ENCODE data around the gene CDC73. TPM values are rescaled to one million over a fixed set of nuclear protein-coding genes. Genes with fewer than 3 reads are reported as not detected.

The CDC73 gene
- total and polyA plus RNA-seq, 2 donors (not counting 3 experiments of a cell fraction or from before 2014, with no cell fraction given): 9.9 to 55.8 TPM

GRCh38 chr1:193264313-193265065, 142.7 kb downstream of the CDC73 start:
- dilution Hi-C loops (cut with MboI; ENCODE audit: extremely low pct_ligation_motif_present, low sequenced_read_pairs) (no loop called here), intact Hi-C loops (cut with micrococcal nuclease) (no loop called here)
- TF ChIP-seq EZH2 (IDR thresholded peaks at IDR 0.05; ENCODE audit: borderline replicate concordance, low read depth, low read length, severe bottlenecking) (no peak), FOS (IDR thresholded peaks at IDR 0.05; ENCODE audit: borderline replicate concordance, insufficient read depth, low read length) (no peak), CTCF (IDR thresholded peaks at IDR 0.05; ENCODE audit: extremely low read depth in 1 of 2, insufficient read depth in 1 of 2, low read depth in 1 of 2, low read length in 2 of 2) (no peak), JUN (IDR thresholded peaks at IDR 0.05; ENCODE audit: borderline replicate concordance, insufficient read depth, insufficient read length, low read depth) (no peak), POLR2A (IDR thresholded peaks at IDR 0.05; ENCODE audit: low read depth, low read length) (no peak), MYC (IDR thresholded peaks at IDR 0.05; ENCODE audit: low read depth, low read length) (no peak), MAX (IDR thresholded peaks at IDR 0.05; ENCODE audit: insufficient read depth, insufficient read length) (no peak), GATA2 (IDR thresholded peaks at IDR 0.05; ENCODE audit: insufficient read depth, insufficient read length, low read depth, low read length) (no peak), POLR2AphosphoS5 (IDR thresholded peaks at IDR 0.05; ENCODE audit: insufficient read depth, low read depth, low read length) (no peak)
- H3K4me2 ChIP-seq (ENCODE audit: insufficient read depth, low read length): no peak overlapping the region
- peaks cover 0 to 2% of the 10 kb centered on the region in 2 experiments for H3K36me3 ChIP-seq (ENCODE audit: control insufficient read depth in 2 of 2, extremely low read depth in 1 of 2, insufficient read depth in 2 of 2, low read length in 2 of 2)
- FAIRE-seq (no peak), DNase-seq (ENCODE audit: low read depth, low spot score) (no peak)
- no peak overlapping the region for H3K27ac ChIP-seq (ENCODE audit: insufficient read depth, low read depth, low read length)
- no peaks in the 10 kb centered on the region for H3K9me3 ChIP-seq (replicated peaks; ENCODE audit: control insufficient read depth, insufficient read depth, low read length)
- H3K4me1 ChIP-seq (ENCODE audit: control insufficient read depth, extremely low read depth, insufficient read depth, low read length): no peaks in the 10 kb centered on the region
- no peaks in the 10 kb centered on the region for H4K20me1 ChIP-seq (replicated peaks; ENCODE audit: control insufficient read depth, extremely low read depth, insufficient read depth, low read length)
- no TSS peak for BruUV-seq (replicated peaks)
- no peak overlapping the region for H3K4me3 ChIP-seq (replicated peaks in 1 of 3; ENCODE audit: insufficient read depth in 1 of 3, low read depth in 1 of 3, low read length in 3 of 3)
- H3K27me3 ChIP-seq (ENCODE audit: control insufficient read depth in 2 of 2, insufficient read depth in 2 of 2, low read length in 2 of 2): no peaks in the 10 kb centered on the region
- H2AFZ ChIP-seq (ENCODE audit: low read depth, low read length): no peak overlapping the region
- ChIA-PET POLR2A (no interaction called here), CTCF (no interaction called here)
- H3K9me1 ChIP-seq (replicated peaks; ENCODE audit: control insufficient read depth, extremely low read depth, insufficient read depth, low read length): no peaks in the 10 kb centered on the region
- no peak overlapping the region for H3K9ac ChIP-seq (replicated peaks; ENCODE audit: extremely low read depth, insufficient read depth, low read length)
- no peaks in the 10 kb centered on the region for H3K79me2 ChIP-seq (ENCODE audit: control insufficient read depth, insufficient read depth, low read length)
